Right lobe of liver (tissue), 4 donors: Measurements from ENCODE around the gene VEZF1.
A peak's percentile ranks its signal among the peaks of the same experiment; 100 is the strongest.

Source experiments
- POLR2A ChIP-seq: fragments of 450-650 bp; IDR thresholded peaks from one replicate; pipeline ENCODE4 v1.6.1; 2017; ENCODE audit warnings: antibody characterized with exemption, mild to moderate bottlenecking
- TF ChIP-seq, protein P1 (sequence below), 4 donors: fragments of 200-600 bp in 3 of 4; fragments of 450-650 bp in 1 of 4; IDR thresholded peaks; one replicate each; pipeline versions ENCODE4 v1.5.1 to v1.8.0; 2016 to 2022; ENCODE audit warnings: antibody characterized with exemption in 4 of 4, mild to moderate bottlenecking in 2 of 4
- donor health status: DM: no; HTN: no; CAD: no.
- donor health status: DM: no; HTN: no; CAD: no.
- donor health status: DM: no; HTN: yes; CAD: no.

DNA sequence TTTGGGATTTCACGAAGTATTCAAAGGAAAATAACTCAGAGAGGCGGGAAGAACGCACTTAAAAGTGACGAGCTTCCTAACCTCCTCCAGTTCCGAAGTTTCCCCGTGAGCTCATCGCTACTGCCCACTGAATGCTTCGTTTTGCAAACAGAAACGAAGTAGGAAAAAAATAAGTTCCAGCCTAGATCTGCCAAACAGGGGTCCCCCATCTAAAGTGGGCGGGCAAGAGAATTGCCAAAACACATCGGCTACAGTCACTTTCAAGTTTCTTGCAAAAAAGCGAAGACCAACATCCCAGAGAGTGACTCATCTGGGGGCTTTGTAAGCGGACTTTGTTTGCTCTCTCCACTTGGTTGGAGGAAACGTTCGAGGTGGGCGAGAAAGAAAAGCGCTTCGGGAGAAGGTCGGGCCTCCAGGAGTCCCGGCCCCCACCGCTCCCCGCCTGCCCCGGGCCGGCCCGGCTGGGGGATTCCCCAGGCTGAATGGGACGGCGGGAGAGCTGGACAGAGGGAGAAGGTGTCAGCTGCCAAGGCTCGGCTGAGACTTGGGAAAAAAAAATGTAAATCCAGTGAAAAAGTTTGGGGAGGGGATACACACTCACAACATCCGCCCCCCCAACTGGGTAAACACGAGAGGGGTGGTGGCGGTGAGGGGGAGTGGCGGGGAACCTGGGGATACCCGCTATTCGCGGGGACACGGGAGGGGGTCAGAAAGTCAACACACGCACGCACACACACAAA lies 1.0 kb downstream of the VEZF1 start:
- TF ChIP-seq POLR2A = peak; percentile 16
- TF ChIP-seq, protein P1, sequence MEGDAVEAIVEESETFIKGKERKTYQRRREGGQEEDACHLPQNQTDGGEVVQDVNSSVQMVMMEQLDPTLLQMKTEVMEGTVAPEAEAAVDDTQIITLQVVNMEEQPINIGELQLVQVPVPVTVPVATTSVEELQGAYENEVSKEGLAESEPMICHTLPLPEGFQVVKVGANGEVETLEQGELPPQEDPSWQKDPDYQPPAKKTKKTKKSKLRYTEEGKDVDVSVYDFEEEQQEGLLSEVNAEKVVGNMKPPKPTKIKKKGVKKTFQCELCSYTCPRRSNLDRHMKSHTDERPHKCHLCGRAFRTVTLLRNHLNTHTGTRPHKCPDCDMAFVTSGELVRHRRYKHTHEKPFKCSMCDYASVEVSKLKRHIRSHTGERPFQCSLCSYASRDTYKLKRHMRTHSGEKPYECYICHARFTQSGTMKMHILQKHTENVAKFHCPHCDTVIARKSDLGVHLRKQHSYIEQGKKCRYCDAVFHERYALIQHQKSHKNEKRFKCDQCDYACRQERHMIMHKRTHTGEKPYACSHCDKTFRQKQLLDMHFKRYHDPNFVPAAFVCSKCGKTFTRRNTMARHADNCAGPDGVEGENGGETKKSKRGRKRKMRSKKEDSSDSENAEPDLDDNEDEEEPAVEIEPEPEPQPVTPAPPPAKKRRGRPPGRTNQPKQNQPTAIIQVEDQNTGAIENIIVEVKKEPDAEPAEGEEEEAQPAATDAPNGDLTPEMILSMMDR (IDR thresholded peaks at IDR 0.05) = no peak
